Activated B cell treated with CpG ODN at 0.5 μM for 24 hours (primary cell): ENCODE measurements around the gene TPTE2. TPM values are rescaled to one million over a fixed set of nuclear protein-coding genes. Genes with fewer than 3 reads are reported as not detected.
A peak's percentile ranks its signal among the peaks of the same experiment; 100 is the strongest.

ENCODE experiments used
- ATAC-seq: fragments of 200-7000 bp; cut with Tn5 transposase; one replicate; pipeline ENCODE4 v1.10.0; 2021; ENCODE audit warnings: low read depth, mild to moderate bottlenecking, moderate library complexity
- CTCF ChIA-PET: fragments of 350-600 bp; sonication (Branson Sonifier 250); formaldehyde crosslinking; loops from one replicate; lab custom pipeline; 2021; ENCODE audit warnings: antibody characterized with exemption; lab: Charles Lee
- POLR2A ChIA-PET: fragments of 350-600 bp; sonication (Branson Sonifier 250); formaldehyde crosslinking; loops from one replicate; lab custom pipeline; 2021; ENCODE audit warnings: antibody characterized with exemption; lab: Charles Lee
- DNase-seq: peaks from one replicate; pipeline ENCODE4 v3.0.0; 2022
- H3K27ac Mint-ChIP-seq: one replicate; pipeline ENCODE4 v1.8.0; 2020; ENCODE audit warnings: mixed read lengths
- H3K27me3 Mint-ChIP-seq: one replicate; pipeline ENCODE4 v1.8.0; 2021; ENCODE audit warnings: mixed read lengths
- H3K36me3 Mint-ChIP-seq: one replicate; pipeline ENCODE4 v1.8.0; 2021; ENCODE audit warnings: low read depth, mixed read lengths
- H3K4me1 Mint-ChIP-seq: one replicate; pipeline ENCODE4 v1.8.0; 2021; ENCODE audit warnings: mixed read lengths
- H3K4me3 Mint-ChIP-seq: one replicate; pipeline ENCODE4 v1.8.0; 2020; ENCODE audit warnings: mild to moderate bottlenecking, mixed read lengths
- H3K9me3 Mint-ChIP-seq: one replicate; pipeline ENCODE4 v1.8.0; 2020; ENCODE audit warnings: mixed read lengths
- CTCF ChIP-seq: fragments of 200-600 bp; IDR thresholded peaks from one replicate; pipeline ENCODE4 v1.8.0; 2022; ENCODE audit warnings: antibody characterized with exemption, mild to moderate bottlenecking
- intact Hi-C: fragments of 100-400 bp; cut with micrococcal nuclease; formaldehyde crosslinking; loops from one replicate; pipeline ENCODE4 v1.15.1; 2024
- total RNA-seq: library from RNA; stranded (reverse); gene quantifications from 2 replicates; pipeline ENCODE4 v1.2.3, GENCODE V29; 2022

The TPTE2 gene
- total RNA-seq, 1 donor from 2014 or later = not detected

- Mint-ChIP-seq H3K9me3 (peaks cover 5% of the 10 kb centered on the region), H3K4me1 (peaks cover 5% of the 10 kb centered on the region), H3K27me3 (peaks cover 20% of the 10 kb centered on the region), H3K27ac (no peak overlapping the region), H3K36me3 (no peaks in the 10 kb centered on the region), H3K4me3 (no peak overlapping the region)
- intact Hi-C loops = no loop called here
- ATAC-seq = no peak
- POLR2A ChIA-PET = no interaction called here
- no peak for DNase-seq
- TF ChIP-seq CTCF = no peak
- CTCF ChIA-PET = no interaction called here
Observed at GRCh38 chr13:19604306-19604705, 43.0 kb upstream of the TPTE2 start.

DNA sequence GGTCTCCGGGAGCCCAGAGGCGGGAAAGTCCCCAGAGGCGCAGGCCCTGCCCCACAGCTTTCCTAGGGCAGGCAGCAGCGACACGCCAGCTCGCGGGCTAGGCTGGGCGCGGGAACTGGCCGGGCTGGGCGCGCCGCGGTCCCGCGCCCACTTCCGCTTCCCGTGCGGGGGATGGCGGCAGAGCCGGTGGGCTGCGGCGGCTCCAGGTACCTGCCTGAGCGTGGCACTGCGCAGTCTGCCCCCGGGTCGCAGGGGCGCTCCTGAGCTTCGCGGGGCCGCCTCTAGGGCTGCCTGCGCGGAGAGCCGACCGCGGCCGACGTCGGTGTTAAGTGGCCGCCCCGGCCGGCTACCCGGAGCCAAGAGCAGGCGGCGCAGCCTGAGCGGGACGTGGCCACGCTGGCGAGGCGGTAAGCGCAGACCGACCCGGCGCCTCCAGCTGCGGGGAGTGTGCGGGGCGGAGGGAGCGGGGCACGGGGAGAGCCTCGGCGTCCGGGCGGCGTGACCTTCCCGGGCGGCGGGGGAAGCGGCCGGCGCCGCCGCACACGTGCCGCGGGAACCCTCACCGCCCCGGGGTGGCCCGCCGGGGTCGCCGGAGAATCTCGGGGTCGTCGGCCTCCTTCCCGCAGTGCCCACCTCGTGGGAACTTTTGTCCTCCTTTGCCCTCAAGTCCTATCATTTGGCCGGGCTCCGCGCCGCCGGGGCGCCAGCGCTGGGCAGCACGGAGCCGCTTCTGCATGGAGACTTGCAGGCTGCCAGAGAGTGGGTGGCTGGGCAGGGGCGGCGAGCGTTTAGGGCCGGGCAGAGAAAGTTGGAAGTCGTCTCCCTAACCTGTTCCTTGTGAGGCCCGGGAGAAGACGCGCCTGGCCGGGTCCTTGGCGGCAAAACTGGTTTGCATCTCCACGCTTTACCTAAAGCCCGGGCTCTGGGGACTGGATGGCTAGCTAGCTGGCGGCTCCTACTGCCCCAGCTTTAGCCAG, 40.7 kb upstream of the TPTE2 start:
- POLR2A ChIA-PET = no interaction called here

GRCh38 chr13:19597523-19597922, 36.2 kb upstream of the TPTE2 start:
- Mint-ChIP-seq H3K4me3 (no peak overlapping the region), H3K9me3 (no peaks in the 10 kb centered on the region), H3K36me3 (no peaks in the 10 kb centered on the region), H3K27me3 (peaks cover 41% of the 10 kb centered on the region), H3K27ac (no peak overlapping the region), H3K4me1 (peaks cover 4% of the 10 kb centered on the region)
- ATAC-seq (no peak), DNase-seq (no peak)
- no peak for TF ChIP-seq CTCF
- ChIA-PET CTCF (no interaction called here), POLR2A (no interaction called here)
- intact Hi-C loops = no loop called here

More for the DNA sequence above, 40.7 kb upstream of the TPTE2 start:
- H3K9me3 Mint-ChIP-seq = peaks cover 5% of the 10 kb centered on the region
- intact Hi-C loops = loop anchor here (1.0 kb wide), 1 partner anchor 31 kb away; the partner anchor contains the start of gene MPHOSPH8
- peak overlapping the region; percentile 69 for H3K4me3 Mint-ChIP-seq
- no peak overlapping the region for H3K27ac Mint-ChIP-seq
- H3K27me3 Mint-ChIP-seq = peaks cover 40% of the 10 kb centered on the region
- DNase-seq = peak; percentile 28
- H3K36me3 Mint-ChIP-seq = no peaks in the 10 kb centered on the region
- ATAC-seq = peak; percentile 88
- CTCF ChIA-PET = no interaction called here
- no peak for TF ChIP-seq CTCF
- peaks cover 5% of the 10 kb centered on the region for H3K4me1 Mint-ChIP-seq

GRCh38 chr13:19596960-19597361, 35.6 kb upstream of the TPTE2 start:
- H3K9me3 Mint-ChIP-seq = no peaks in the 10 kb centered on the region
- H3K4me3 Mint-ChIP-seq = no peak overlapping the region
- peaks cover 1% of the 10 kb centered on the region for H3K4me1 Mint-ChIP-seq
- ChIA-PET CTCF (no interaction called here), POLR2A (no interaction called here)
- no peak overlapping the region for H3K27ac Mint-ChIP-seq
- intact Hi-C loops = no loop called here
- TF ChIP-seq CTCF = no peak
- no peaks in the 10 kb centered on the region for H3K36me3 Mint-ChIP-seq
- ATAC-seq = no peak
- DNase-seq = no peak
- H3K27me3 Mint-ChIP-seq = peaks cover 41% of the 10 kb centered on the region

DNA sequence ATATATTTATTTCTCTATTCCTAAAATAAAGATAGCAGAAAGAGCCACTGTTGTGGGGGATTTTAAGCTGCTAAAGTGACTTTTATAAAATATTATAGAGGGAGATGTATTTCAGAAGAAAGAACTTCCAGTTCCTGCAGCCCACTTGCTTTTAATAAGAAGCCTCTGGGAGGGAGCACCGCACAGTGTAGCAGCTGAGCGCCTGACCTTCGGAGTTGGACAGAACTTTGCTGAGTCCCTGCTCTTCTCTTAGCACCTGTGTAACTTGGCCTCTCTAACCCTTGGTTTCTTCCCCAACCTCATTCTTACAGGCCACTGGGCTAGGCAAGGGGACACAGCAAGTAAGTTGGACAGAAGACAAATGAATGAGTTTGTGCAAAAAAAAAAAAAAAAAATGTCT, 34.8 kb upstream of the TPTE2 start:
- CTCF ChIA-PET = no interaction called here
- Mint-ChIP-seq H3K4me3 (no peak overlapping the region), H3K36me3 (no peaks in the 10 kb centered on the region), H3K4me1 (peaks cover 5% of the 10 kb centered on the region), H3K27me3 (peaks cover 43% of the 10 kb centered on the region), H3K9me3 (no peaks in the 10 kb centered on the region), H3K27ac (no peak overlapping the region)
- intact Hi-C loops = no loop called here
- ATAC-seq (no peak), DNase-seq (no peak)
- POLR2A ChIA-PET = no interaction called here
- no peak for TF ChIP-seq CTCF
